ENCODE results near the gene UGT1A3. TPM values are rescaled to one million over a fixed set of nuclear protein-coding genes. Genes with fewer than 3 reads are reported as not detected.

The UGT1A3 gene
- 0.35 TPM in 1 of 2 replicates, not detected in the other for total RNA-seq

GRCh38 chr2:233728723-233729301, at the start of gene UGT1A3:
UGT1A3 (plus strand) TSS chr2:233729042; CDS start chr2:233729127, 85 bp downstream.

GRCh38 chr2:233681521-233682099, 47.2 kb upstream of the UGT1A3 start, which contains the start of gene UGT1A7:
UGT1A7 (plus strand) TSS chr2:233681901; CDS start chr2:233681938, 37 bp downstream.

GRCh38 chr2:233692648-233693047, 36.2 kb upstream of the UGT1A3 start, which contains the start of gene UGT1A6:
UGT1A6 (plus strand) TSS chr2:233692890; CDS start chr2:233693005, 115 bp downstream.

GRCh38 chr2:233712611-233713261, 16.1 kb upstream of the UGT1A3 start, which contains the start of gene UGT1A5:
UGT1A5 (plus strand) TSS chr2:233712907; CDS start chr2:233712992, 85 bp downstream.

GRCh38 chr2:233718552-233718951, 10.3 kb upstream of the UGT1A3 start, which contains the start of gene UGT1A4:
UGT1A4 (plus strand) TSS chr2:233718736; CDS start chr2:233718821, 85 bp downstream.

GRCh38 chr2:233760043-233760442, 31.2 kb downstream of the UGT1A3 start, which contains the start of gene UGT1A1:
UGT1A1 (plus strand) TSS chr2:233760270; CDS start chr2:233760288, 18 bp downstream.

GRCh38 chr2:233778030-233778429, 49.2 kb downstream of the UGT1A3 start, which contains the start of gene MROH2A:
MROH2A (plus strand) TSS chr2:233778330; CDS start chr2:233779359, 1,029 bp downstream.

Other genes starting within 250 kb of the UGT1A3 start
- gene USP40, start 162.3 kb upstream of the UGT1A3 start, total RNA-seq: 20.6 and 22.6 TPM in 2 replicates
- 0.37 and 0.56 TPM in 2 replicates for gene UGT1A8, start 111.4 kb upstream of the UGT1A3 start, total RNA-seq
- gene UGT1A10, start 92.6 kb upstream of the UGT1A3 start, total RNA-seq: not detected in 2 replicates
- not detected in 2 replicates for gene UGT1A9, start 57.1 kb upstream of the UGT1A3 start, total RNA-seq
- 0.37 and 0.49 TPM in 2 replicates for gene UGT1A7, start 47.1 kb upstream of the UGT1A3 start, total RNA-seq
- 35.8 and 38.9 TPM in 2 replicates for gene UGT1A6, start 36.2 kb upstream of the UGT1A3 start, total RNA-seq
- 3.2 TPM in 1 of 2 replicates, not detected in the other for gene UGT1A5, start 16.1 kb upstream of the UGT1A3 start, total RNA-seq
- 0.33 TPM in 1 of 2 replicates, not detected in the other for gene UGT1A4, start 10.3 kb upstream of the UGT1A3 start, total RNA-seq
- 0.28 and 1.2 TPM in 2 replicates for gene UGT1A1, start 31.2 kb downstream of the UGT1A3 start, total RNA-seq
- gene MROH2A, start 49.3 kb downstream of the UGT1A3 start, total RNA-seq: not detected in 2 replicates
- gene HJURP, start 125.5 kb downstream of the UGT1A3 start, total RNA-seq: 18.2 and 26.2 TPM in 2 replicates
- gene TRPM8, start 188.3 kb downstream of the UGT1A3 start, total RNA-seq: not detected in 2 replicates

Data from airway epithelial cell (primary cell).